Stomach (tissue), 4 donors: ENCODE measurements around the gene TMOD3.

Experiments
- POLR2AphosphoS5 ChIP-seq, 3 donors: sonication (generic); formaldehyde crosslinking; IDR thresholded peaks; one replicate each; pipeline ENCODE4 v1.6.1; 2016; ENCODE audit warnings: antibody characterized with exemption in 3 of 3
- TF ChIP-seq, protein P1 (sequence below), 7 experiments: fragments of 450-650 bp in 4 of 7; fragments of 200-600 bp in 3 of 7; sonication (generic) in 3 of 7; IDR thresholded peaks; one replicate each; pipeline ENCODE4 v1.5.1; 2016 to 2019; ENCODE audit warnings: antibody characterized with exemption in 7 of 7, control low read depth in 2 of 7, mild to moderate bottlenecking in 1 of 7

DNA sequence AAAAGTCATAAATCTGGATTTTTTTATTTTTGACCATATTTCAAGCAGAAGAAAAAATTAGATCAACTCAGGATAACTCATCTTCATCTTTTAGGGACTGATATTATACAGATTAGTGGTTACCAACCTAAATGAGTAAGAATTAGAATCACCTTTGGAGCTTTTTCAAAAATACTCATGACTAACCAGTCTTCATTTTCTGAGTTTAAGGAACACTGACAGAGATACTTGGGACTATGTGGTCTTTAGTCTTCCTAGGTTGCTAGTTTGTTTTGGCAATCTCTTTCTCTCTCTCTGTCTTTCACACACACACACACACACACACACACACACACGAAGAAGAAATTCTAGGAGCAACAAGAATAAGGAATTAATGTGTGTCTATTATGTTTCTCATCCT is 50.1 kb downstream of the TMOD3 start:
- TF ChIP-seq POLR2AphosphoS5 (IDR thresholded peaks at IDR 0.05), result no peak
- TF ChIP-seq, protein P1, sequence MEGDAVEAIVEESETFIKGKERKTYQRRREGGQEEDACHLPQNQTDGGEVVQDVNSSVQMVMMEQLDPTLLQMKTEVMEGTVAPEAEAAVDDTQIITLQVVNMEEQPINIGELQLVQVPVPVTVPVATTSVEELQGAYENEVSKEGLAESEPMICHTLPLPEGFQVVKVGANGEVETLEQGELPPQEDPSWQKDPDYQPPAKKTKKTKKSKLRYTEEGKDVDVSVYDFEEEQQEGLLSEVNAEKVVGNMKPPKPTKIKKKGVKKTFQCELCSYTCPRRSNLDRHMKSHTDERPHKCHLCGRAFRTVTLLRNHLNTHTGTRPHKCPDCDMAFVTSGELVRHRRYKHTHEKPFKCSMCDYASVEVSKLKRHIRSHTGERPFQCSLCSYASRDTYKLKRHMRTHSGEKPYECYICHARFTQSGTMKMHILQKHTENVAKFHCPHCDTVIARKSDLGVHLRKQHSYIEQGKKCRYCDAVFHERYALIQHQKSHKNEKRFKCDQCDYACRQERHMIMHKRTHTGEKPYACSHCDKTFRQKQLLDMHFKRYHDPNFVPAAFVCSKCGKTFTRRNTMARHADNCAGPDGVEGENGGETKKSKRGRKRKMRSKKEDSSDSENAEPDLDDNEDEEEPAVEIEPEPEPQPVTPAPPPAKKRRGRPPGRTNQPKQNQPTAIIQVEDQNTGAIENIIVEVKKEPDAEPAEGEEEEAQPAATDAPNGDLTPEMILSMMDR (IDR thresholded peaks at IDR 0.05), result no peak
